GM18909 (cell line): Measurements from ENCODE around the gene SLC2A8.

Source experiments
- ATAC-seq: cut with Tn5 transposase; IDR thresholded peaks from one replicate; pipeline ENCODE4 v1.9.1; 2021; ENCODE audit warnings: mild to moderate bottlenecking; ENCODE audit not compliant: unreplicated experiment, poor library complexity

Gene SLC2A8

DNA sequence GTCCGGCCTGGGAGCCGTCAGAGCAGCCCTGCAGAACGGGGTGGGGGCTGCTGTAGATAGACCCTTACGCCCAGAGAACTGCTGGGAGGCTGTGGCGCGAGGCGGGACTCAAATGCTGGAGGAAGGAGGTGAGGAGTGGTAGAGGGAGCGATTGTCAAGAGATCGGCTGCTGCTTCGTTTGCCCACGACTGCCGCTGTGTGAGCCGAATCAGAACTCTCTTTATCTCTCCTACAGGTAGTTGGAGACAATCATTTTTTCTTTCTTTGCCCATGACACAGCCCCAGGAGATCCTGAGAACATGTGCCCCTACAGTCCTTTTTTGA lies 27.7 kb downstream of the SLC2A8 start:
- no peak for ATAC-seq

DNA sequence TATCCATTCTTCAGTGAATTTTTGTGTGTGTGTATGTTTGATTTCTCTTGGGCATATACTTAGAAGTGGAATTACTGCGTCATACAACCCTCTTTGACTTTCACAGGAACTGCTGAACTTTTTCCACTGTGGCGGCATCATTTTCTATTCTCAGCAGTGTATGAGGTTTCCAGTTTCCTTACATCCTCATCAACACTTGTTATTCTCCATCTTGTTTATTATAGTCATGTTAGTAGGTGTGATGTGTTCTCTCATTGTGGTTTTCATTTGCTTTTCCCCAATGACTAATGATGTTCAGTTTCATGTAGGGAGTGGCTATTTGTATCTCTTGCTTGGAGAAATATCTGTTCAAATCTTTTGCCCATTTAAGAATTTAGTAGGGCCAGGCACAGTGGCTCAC lies 29.8 kb downstream of the SLC2A8 start:
- ATAC-seq: no peak

DNA sequence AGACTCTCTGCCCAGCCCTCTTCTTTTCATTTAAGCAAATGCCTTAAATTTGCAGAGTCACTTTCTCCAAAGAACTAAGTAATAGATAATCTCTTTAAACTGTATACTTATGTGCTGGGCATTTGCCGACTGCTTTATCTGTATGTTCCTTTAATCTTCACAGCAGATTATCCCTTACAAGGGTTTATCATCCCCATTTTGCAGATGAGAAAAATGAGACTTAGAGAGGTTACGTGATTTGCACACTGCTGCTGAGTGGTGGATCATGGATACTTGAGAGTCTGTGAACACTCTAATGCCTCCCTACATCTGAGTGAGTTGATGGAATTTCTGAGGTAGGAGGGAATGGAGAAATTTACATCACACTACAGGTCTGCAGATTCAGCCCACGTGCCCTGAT lies 31.4 kb downstream of the SLC2A8 start:
- ATAC-seq: no peak

DNA sequence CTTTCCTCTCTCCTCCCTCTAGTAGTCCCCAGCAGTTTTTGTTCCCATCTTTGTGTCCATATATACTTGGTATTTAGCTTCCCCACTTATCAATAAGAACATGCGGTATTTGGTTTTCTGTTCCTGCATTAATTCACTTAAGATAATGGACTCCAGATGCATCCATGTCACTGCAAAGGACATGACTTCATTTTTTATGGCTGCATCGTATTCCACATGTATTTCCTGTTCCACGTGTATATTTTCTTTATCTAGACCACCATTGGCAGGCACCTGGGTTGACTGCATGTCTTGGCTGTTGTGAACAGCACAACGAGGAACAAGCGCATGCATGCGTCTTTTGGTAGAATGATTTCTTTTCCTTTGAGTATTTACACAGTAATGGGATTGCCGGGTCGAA lies 33.4 kb downstream of the SLC2A8 start:
- ATAC-seq: no peak

DNA sequence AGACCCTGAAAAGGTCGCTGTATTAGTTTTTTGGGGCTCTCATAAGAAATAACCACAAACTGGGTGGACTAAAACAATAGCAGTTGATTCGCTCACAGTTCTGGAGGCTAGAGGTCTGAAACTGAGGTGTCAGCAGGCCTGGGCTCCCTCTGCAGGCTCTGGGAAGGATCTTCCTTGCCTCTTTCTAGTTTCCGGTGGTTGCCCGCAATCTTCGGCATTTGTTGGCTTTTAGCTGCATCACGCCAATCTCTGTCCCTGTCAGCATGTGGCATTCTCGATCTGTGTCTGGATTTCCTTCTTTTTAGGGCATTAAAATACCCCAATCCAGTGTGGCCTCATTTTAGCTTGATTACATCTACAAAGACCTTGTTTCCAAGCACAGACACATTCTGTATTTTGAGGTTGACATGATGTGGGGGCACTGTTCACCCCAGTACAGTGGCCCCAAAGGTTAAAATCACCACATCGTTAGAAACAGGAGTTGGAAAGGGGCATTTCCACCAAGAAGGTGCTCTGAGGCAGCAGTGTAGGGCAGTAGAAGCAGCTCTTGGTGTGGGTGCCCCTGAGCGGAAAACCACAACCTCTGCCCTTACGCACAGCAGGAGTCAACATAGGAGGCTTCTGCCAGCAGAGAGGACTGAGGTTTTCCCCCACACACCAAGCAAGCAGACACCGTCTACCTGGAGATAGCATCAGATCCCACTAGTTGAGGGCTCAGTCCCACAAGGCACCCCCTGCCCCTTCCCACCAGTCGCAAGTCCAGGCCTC lies 40.7 kb downstream of the SLC2A8 start:
- ATAC-seq: no peak

DNA sequence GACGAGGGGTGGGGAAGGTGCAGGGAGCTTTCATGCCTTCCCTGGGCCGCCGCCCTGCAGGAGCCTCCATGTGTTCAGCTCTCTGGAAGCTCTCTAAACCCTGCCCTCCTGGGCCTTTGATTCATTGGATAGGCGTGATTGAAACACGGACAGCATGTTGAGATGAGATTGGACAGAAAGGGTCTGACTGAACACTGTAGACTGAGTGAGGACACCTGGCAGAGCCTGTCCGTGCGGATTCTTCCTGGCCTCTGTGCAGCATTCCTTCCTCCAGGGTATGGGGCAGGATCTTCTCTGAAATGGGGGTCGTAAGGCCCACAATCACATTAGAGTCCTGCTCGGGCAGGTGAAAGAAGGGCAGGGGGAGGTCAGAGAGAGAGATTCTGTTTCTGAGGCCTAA lies 41.4 kb downstream of the SLC2A8 start:
- ATAC-seq: no peak

DNA sequence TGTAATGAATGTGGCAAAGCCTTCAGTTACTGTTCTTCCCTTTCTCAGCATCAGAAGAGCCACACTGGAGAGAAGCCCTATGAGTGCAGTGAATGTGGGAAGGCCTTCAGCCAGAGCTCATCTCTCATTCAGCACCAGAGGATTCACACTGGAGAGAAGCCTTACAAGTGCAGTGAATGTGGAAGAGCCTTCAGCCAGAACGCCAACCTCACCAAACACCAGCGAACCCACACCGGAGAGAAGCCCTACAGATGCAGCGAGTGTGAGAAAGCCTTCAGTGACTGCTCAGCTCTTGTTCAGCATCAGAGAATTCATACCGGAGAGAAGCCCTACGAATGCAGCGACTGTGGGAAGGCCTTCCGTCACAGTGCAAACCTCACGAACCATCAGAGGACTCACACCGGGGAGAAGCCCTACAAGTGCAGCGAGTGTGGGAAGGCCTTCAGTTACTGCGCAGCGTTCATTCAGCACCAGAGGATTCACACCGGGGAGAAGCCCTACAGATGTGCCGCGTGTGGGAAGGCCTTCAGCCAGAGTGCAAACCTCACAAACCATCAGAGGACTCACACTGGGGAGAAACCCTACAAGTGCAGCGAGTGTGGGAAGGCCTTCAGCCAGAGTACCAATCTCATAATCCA lies 47.4 kb downstream of the SLC2A8 start:
- no peak for ATAC-seq

DNA sequence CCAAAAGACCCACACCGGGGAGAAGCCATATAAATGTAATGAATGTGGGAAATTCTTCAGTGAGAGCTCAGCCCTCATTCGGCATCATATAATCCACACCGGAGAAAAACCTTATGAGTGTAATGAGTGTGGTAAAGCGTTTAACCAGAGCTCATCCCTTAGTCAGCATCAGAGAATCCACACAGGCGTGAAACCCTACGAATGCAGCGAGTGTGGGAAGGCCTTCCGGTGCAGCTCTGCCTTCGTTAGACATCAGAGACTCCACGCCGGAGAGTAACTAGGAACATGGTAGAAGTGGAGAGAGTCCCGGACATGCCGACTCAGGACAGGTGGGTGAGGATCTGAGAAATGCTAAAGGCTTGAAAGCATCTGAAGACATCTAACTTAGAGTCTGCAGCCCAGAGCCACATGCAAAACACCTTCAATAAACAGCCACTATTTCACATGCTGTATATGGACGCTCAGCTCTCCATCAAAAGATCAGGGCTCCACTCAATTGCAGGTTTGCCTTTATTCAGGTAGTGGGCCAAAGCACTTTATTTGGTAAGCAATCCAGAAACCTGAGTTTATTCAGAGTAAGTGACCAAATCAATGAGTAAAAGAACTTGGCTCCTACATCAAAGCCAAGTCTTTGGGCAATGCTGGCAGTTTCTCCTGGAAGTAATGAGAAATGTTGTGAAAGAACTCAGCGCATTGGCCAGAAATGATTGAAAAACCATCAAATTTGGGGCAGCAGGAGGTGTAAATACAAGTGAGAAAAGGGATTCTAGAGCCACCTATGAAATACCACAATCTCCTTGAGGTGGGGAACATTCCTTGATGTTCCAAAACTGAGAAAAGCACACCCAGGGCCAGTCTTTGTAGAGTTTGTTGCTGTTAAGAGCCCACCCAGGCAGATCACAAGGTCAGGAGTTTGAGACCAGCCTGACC lies 48.2 kb downstream of the SLC2A8 start:
- no peak for ATAC-seq

DNA sequence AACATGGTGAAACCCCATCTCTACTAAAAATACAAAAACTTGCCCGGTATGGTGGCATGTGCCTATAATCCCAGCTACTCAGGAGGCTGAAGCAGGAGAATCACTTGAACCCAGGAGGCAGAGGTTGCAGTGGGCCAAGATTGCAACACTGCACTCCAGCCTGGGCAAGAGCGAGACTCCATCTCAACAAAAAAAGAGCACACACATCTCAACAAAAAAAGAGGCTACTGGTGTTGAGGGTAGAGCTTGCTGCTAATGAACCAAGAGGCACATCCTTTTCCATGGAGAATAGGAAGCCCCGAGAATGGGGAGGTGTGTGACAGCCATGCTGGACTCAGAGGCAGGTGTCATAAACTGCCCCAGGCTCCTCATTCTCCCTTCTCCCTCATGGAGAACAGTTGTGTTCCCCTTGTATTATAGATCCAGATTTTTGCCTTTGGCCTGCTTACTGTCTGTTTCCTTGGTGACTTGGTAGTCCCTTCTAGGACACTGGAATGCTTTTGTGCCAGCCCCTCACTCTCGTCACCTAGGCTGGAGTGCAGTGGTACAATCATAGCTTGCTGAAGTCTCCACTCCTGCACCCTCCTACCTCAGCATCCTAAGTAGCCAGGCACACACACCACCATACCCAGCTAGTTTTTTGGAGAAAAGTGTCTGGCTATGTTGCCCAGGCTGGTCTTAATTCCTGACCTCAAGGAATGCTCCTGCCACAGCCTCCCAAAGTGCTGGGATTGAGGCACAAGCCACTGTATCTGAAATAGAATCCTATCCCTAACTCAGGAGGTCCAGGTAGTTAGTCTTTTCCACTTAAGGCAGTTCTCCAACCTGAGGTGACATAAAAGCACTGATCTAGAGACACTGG lies 49.1 kb downstream of the SLC2A8 start:
- no peak for ATAC-seq

DNA sequence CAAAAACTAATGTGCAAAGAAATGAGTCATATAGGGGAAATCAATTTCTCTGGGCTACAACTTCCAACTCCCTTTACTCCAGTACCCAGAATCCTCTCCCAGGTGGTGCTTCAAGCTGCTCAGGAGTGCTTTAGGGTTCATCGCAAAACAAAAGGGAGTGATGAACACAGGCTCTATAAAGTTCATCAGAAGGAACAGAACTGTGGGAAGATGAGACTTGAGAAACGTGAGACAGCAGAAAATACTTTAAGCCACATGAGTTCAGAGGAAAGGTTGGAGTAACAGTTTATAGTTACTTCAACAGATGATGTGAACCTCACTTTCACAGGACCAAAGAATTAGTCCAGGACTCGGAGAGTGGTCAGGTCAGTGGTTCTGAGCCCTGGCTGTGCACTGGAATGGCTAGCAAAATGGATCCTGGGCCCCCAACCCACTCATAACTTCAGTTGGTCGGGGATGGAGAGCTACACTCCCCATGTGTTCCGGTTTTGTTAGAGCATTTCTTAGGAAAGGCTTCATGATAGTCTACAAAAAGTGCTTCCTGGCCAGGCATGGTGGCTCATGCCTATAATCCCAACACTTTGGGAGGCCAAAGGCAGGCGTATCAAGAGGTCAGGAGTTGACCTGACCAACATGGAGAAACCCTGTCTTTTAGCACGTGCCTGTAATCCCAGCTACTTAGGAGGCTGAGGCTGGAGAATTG lies 49.9 kb downstream of the SLC2A8 start:
- no peak for ATAC-seq

DNA sequence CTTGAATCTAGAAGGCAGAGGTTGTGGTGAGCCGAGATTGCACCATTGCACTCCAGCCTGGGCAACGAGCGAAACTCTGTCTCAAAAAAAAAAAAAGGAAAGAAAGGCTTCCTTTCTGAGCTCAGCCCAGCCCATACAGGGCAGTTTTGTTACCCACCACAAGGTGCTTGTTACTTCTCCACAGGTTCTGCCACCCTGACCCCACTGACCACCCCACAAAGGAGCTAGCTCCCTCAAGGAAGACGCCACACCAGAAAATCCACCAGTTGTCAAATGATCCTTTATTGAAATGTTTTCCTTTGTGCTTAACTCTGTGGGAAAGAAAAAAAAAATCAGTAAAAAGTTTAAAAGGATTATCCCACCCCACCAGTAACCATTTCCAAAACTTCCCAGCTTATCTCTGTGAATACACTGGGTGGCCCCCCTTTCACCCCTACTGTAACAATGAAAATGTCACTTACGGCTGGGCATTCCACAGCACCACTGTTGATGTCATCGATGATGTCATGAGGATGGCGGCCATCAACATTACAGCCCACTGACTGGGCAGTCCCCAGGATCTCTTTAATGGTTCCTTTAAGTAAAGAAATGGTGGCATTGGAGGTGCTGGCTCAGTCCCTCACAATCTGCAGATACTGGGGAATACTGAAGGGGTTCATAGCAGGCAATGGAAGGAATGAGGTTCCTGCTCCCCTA lies 50.6 kb downstream of the SLC2A8 start:
- no peak for ATAC-seq

DNA sequence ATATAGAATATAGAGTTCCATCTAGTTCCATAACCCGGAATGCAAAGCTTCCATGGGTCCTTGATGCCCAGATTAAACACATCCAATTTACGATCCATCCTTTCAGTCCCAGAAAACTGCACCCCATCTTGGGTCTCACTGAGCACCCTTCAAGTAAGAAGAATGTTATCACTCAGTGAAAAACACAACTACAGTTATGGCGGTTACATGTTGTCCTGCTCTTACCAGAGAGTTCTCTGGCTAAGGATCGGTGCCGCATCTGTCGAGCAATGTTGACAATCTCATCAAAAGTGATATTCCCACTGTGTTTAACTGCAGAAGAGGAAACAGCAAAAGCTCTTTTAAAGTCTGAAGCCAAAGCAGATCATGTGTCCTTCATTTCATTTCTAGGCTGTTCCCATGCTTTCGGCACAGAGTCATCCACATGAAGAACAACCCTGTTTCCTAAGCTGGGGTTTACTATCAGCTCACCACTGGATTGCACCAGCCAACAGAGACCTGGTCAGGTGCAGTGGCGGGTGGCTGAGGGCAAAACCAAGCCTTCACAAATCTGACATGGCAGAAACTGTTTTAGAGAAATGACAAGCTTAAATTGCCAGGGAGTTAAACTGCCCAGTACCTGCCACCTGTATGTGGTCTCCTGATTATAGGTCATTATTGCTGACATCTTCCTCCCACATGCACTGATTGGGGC lies 51.3 kb downstream of the SLC2A8 start:
- ATAC-seq: no peak

DNA sequence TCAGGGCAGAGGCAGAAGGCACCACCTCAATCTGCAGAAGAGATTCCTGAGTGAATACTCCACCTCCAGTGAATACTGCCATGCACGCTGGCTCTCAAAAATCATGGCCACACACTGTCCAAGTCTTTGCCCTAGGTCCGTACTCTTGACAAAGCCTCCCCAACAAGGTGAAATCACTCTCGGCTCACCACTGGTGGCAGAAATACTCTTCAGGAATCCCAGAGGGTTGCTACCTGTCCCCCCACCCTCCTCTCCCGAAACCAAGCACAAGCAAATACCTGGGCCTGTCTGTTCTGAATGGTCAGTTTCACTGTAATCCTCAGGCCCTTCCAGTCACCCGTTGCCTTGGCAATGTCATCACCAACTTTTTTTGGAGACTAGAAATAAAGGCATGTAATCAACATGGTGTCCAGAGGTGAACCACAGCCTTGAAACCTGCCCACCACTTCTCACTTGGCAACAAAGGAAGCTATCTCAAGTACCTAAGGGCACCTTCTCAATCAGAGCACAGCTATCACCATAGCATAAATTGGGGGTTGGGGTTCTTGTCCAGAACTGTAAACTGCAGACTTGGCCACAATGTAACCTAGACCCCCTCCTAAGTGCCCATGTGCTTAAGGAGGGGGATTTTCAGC lies 52.5 kb downstream of the SLC2A8 start:
- no peak for ATAC-seq

DNA sequence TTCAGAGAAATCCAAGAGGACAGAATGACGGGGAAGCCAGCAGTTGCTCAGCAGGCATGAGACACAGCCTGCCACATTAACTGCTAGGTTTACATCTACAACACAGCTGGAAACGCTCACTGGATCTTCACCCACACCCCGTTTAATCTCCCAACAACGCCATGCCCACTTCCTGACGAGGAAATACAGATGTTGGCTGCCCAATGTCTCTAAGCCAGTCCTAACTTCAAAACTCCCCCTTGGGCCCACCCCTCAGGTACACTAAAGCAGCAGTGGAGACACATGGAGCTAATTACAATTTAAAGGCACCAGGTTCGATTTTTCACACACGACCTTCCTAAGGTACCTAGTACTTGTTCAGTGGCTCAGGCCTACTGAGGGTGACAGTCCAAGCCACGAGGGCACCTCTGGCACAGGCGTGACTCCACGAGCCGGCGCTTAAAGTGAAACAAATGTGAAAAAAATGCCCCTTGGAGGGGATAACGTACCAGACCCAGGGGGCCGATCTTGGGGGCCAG lies 53.3 kb downstream of the SLC2A8 start:
- no peak for ATAC-seq

DNA sequence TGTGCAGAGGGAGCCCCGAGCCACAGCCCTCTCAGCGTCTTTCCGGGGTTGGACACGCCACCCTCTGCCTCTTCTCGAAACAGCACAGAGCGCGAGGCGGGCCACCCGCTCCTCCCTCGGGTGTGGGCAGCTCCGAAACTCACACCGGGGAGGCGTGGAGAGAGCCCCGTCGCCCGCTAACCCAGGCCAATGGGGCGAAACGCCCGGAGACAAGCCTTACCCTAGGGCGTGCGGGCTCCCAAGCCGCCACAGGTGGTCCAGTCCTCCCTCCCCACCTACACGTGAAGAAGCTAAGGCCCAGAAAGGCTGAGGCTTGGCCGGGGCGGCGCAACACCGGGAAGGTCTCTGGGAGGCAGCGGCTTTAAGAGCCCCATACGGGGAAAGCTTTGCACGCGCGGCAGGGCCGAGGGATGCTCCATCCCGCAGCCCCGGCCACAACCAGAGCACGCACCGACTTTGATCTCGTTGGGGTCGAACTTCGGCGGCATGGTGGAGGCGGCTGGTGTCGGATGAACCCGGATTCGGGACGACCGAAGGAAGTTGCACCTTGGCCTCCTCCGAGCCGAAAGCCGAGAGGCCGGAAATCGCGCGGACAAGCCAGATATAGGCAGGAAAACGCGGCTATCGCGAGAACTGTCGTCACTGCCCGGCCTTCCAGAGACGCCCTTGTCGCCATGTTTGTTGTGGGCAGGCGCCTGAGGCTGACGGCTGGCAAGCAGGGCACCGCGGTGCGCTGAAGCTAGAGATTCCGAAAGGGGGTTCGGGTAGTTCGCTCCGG lies 54.0 kb downstream of the SLC2A8 start, which contains the start of the genes LRSAM1 and RPL12:
TSS of gene LRSAM1 (plus strand) at position 681 of the 778 bp plus-strand sequence. CDS start 3,018 bp downstream, outside the sequence.
TSS of gene RPL12 (minus strand) at position 577 of the 778 bp plus-strand sequence. CDS start at position 488, 89 bp downstream.
- ATAC-seq: peak; percentile 70

DNA sequence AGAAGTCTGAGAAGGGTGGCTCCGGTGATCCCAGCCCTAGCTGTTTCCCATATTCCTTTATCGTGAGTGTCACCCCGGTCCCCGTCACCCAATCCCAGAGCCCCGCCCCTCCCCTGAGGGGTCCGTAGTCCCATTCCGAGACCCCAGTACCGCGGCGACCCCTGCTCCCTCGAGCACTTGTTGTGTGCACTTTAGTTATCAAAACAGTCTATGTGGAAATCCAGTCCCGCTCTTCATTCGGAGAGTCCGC lies 54.6 kb downstream of the SLC2A8 start:
- ATAC-seq: no peak
